ENCODE results near the gene SAMD9. TPM values are rescaled to one million over a fixed set of nuclear protein-coding genes. Genes with fewer than 3 reads are reported as not detected.
A peak's percentile ranks its signal among the peaks of the same experiment; 100 is the strongest.

Gene SAMD9
- total RNA-seq, 1 experiment from 2014 or later = 6.0 TPM

DNA sequence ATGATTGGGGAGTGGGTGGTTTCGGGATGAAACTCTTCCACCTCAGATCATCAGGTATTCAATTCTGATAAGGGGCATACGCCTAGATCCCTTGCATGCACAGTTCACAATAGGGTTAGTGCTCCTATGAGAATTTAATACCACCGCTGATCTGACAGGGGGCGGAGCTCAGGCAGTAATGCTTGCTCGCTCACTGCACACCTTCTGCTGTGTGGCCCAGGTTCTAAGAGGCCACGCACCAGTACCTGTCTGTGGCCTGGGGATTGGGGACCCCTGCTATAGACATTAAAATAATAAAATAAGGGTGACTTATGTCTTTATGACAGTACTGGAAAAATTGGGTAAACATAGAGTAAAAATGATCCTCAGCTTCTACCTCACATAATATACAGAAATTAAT lies 66.1 kb downstream of the SAMD9 start:
- intact Hi-C loops (cut with micrococcal nuclease; ENCODE audit: unreplicated experiment) = loop anchor here (5.0 kb wide), 1 partner anchor 359 kb away; no protein-coding TSS in a partner anchor
- POLR2A ChIA-PET = interaction anchor here (0.6 kb wide), 1 partner anchor 521 kb away, joined by 3 read pairs; no protein-coding TSS in a partner anchor
- ATAC-seq (no peak), DNase-seq (ENCODE audit: low read depth, low spot score) (no peak)
- Histone ChIP-seq H3K9me3 (ENCODE audit: control insufficient read depth, insufficient read depth, low read depth, low read length) (no peaks in the 10 kb centered on the region), H3K4me3 (ENCODE audit: low read depth in 2 of 2, low read length in 2 of 2) (no peak overlapping the region), H3K4me1 (ENCODE audit: control insufficient read depth, insufficient read depth, low read length) (peaks cover 35% of the 10 kb centered on the region), H3K36me3 (ENCODE audit: control insufficient read depth, insufficient read depth, low read length) (no peaks in the 10 kb centered on the region), H3K27ac (ENCODE audit: low read length) (peak overlapping the region; percentile 41; the same call in 1 of the 2 replicates), H3K27me3 (ENCODE audit: control insufficient read depth, insufficient read depth, low read length) (no peaks in the 10 kb centered on the region)
- BruUV-seq (replicated peaks) = no TSS peak
- no peak for TF ChIP-seq TCF7L2 (IDR thresholded peaks at IDR 0.05; ENCODE audit: low read depth, low read length)
- TF ChIP-seq, protein P1, sequence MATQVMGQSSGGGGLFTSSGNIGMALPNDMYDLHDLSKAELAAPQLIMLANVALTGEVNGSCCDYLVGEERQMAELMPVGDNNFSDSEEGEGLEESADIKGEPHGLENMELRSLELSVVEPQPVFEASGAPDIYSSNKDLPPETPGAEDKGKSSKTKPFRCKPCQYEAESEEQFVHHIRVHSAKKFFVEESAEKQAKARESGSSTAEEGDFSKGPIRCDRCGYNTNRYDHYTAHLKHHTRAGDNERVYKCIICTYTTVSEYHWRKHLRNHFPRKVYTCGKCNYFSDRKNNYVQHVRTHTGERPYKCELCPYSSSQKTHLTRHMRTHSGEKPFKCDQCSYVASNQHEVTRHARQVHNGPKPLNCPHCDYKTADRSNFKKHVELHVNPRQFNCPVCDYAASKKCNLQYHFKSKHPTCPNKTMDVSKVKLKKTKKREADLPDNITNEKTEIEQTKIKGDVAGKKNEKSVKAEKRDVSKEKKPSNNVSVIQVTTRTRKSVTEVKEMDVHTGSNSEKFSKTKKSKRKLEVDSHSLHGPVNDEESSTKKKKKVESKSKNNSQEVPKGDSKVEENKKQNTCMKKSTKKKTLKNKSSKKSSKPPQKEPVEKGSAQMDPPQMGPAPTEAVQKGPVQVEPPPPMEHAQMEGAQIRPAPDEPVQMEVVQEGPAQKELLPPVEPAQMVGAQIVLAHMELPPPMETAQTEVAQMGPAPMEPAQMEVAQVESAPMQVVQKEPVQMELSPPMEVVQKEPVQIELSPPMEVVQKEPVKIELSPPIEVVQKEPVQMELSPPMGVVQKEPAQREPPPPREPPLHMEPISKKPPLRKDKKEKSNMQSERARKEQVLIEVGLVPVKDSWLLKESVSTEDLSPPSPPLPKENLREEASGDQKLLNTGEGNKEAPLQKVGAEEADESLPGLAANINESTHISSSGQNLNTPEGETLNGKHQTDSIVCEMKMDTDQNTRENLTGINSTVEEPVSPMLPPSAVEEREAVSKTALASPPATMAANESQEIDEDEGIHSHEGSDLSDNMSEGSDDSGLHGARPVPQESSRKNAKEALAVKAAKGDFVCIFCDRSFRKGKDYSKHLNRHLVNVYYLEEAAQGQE (IDR thresholded peaks at IDR 0.05; ENCODE audit: insufficient read depth in 1 of 2, low read depth in 2 of 2, low read length in 1 of 2) = no peak
- no peak for TF ChIP-seq CTCF (IDR thresholded peaks at IDR 0.05)
- TF ChIP-seq SIN3A (IDR thresholded peaks at IDR 0.05; ENCODE audit: borderline replicate concordance, insufficient read depth, low read depth, low read length) = no peak
- no peak for TF ChIP-seq POLR2AphosphoS5 (IDR thresholded peaks at IDR 0.05; ENCODE audit: low read depth, low read length)
- CTCF ChIA-PET = no interaction called here
- in situ Hi-C loops (cut with HindIII; ENCODE audit: low pct_unique_long_range_greater_than_20kb, low sequenced_read_pairs) = no loop called here

Other genes with a start within 250 kb of the SAMD9 start
- gene SAMD9L, start 30.4 kb upstream of the SAMD9 start, total RNA-seq (2021; ENCODE audit: unreplicated experiment) = 1.3 TPM
- gene HEPACAM2, start 108.5 kb upstream of the SAMD9 start, total RNA-seq (2021; ENCODE audit: unreplicated experiment) = not detected
- 14.6 TPM for gene VPS50, start 114.4 kb upstream of the SAMD9 start, total RNA-seq (2021; ENCODE audit: unreplicated experiment)

Data from Panc1 (cell line).